GM12892 (cell line): ENCODE data around the gene TPPP.

Source experiments
- POLR2A ChIP-seq: IDR thresholded peaks from 2 replicates; pipeline ENCODE4 v1.6.1; 2011; ENCODE audit warnings: low read depth, low read length, control low read depth
- POLR2AphosphoS5 ChIP-seq: IDR thresholded peaks from 2 replicates; pipeline ENCODE4 v1.6.1; 2011; ENCODE audit warnings: low read depth, low read length, control low read depth
- TAF1 ChIP-seq: IDR thresholded peaks from 2 replicates; pipeline ENCODE4 v1.6.1; 2011; ENCODE audit warnings: low read depth, mild to moderate bottlenecking, control low read depth, low read length, borderline replicate concordance

- no peak for TF ChIP-seq POLR2AphosphoS5
- no peak for TF ChIP-seq TAF1
- TF ChIP-seq POLR2A = no peak
These were observed 22.5 kb downstream of the TPPP start for GRCh38 chr5:670396-671270.
